Measurements from ENCODE around the gene LPIN2. TPM values are rescaled to one million over a fixed set of nuclear protein-coding genes. Genes with fewer than 3 reads are reported as not detected.

LPIN2 gene
- total and polyA plus RNA-seq, 2 of the 13 experiments (the other 11 are each of a cell fraction or from before 2014, with no cell fraction given), result 46.0 to 119 TPM

GRCh38 chr18:2984703-2985261 lies 28.2 kb downstream of the LPIN2 start (continued):
- TF ChIP-seq, protein P1, sequence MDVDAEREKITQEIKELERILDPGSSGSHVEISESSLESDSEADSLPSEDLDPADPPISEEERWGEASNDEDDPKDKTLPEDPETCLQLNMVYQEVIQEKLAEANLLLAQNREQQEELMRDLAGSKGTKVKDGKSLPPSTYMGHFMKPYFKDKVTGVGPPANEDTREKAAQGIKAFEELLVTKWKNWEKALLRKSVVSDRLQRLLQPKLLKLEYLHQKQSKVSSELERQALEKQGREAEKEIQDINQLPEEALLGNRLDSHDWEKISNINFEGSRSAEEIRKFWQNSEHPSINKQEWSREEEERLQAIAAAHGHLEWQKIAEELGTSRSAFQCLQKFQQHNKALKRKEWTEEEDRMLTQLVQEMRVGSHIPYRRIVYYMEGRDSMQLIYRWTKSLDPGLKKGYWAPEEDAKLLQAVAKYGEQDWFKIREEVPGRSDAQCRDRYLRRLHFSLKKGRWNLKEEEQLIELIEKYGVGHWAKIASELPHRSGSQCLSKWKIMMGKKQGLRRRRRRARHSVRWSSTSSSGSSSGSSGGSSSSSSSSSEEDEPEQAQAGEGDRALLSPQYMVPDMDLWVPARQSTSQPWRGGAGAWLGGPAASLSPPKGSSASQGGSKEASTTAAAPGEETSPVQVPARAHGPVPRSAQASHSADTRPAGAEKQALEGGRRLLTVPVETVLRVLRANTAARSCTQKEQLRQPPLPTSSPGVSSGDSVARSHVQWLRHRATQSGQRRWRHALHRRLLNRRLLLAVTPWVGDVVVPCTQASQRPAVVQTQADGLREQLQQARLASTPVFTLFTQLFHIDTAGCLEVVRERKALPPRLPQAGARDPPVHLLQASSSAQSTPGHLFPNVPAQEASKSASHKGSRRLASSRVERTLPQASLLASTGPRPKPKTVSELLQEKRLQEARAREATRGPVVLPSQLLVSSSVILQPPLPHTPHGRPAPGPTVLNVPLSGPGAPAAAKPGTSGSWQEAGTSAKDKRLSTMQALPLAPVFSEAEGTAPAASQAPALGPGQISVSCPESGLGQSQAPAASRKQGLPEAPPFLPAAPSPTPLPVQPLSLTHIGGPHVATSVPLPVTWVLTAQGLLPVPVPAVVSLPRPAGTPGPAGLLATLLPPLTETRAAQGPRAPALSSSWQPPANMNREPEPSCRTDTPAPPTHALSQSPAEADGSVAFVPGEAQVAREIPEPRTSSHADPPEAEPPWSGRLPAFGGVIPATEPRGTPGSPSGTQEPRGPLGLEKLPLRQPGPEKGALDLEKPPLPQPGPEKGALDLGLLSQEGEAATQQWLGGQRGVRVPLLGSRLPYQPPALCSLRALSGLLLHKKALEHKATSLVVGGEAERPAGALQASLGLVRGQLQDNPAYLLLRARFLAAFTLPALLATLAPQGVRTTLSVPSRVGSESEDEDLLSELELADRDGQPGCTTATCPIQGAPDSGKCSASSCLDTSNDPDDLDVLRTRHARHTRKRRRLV (CRISPR knock-in tag; IDR thresholded peaks at IDR 0.05), result no peak
- TF ChIP-seq SATB2 (CRISPR knock-in tag; IDR thresholded peaks at IDR 0.05) (no peak), MTF1 (CRISPR knock-in tag; IDR thresholded peaks at IDR 0.05) (no peak), ZNF350 (CRISPR knock-in tag; IDR thresholded peaks at IDR 0.05; ENCODE audit: borderline replicate concordance, low read depth) (peak; percentile 66; the same call in 1 of the 2 replicates), JDP2 (CRISPR knock-in tag; IDR thresholded peaks at IDR 0.05; ENCODE audit: borderline replicate concordance) (no peak), GATA4 (IDR thresholded peaks at IDR 0.05; ENCODE audit: borderline replicate concordance, low read depth) (peak; percentile 63; the same call in 1 of the 2 replicates), STAT5B (CRISPR knock-in tag; IDR thresholded peaks at IDR 0.05) (no peak), MAZ (IDR thresholded peaks at IDR 0.05; ENCODE audit: borderline replicate concordance, low read depth, low read length) (no peak), MAZ (CRISPR knock-in tag; IDR thresholded peaks at IDR 0.05; ENCODE audit: low read depth) (no peak), ZFP41 (CRISPR knock-in tag; IDR thresholded peaks at IDR 0.05; ENCODE audit: borderline replicate concordance) (no peak), FOXO1 (CRISPR knock-in tag; IDR thresholded peaks at IDR 0.05) (peak; percentile 92), SOX6 (IDR thresholded peaks at IDR 0.05) (no peak), SOX6 (CRISPR knock-in tag; IDR thresholded peaks at IDR 0.05) (peak; percentile 99), MXD3 (CRISPR knock-in tag; IDR thresholded peaks at IDR 0.05) (no peak; the same call in 1 of the 2 replicates), CEBPB (IDR thresholded peaks at IDR 0.05; ENCODE audit: borderline replicate concordance, low read depth, low read length) (peak; percentile 90), RFX1 (IDR thresholded peaks at IDR 0.05) (no peak), TBP (CRISPR knock-in tag; IDR thresholded peaks at IDR 0.05) (no peak), ZSCAN20 (CRISPR knock-in tag; IDR thresholded peaks at IDR 0.05; ENCODE audit: borderline replicate concordance) (no peak), ZNF567 (CRISPR knock-in tag; IDR thresholded peaks at IDR 0.05; ENCODE audit: borderline replicate concordance) (no peak)
- TF ChIP-seq, protein P2, sequence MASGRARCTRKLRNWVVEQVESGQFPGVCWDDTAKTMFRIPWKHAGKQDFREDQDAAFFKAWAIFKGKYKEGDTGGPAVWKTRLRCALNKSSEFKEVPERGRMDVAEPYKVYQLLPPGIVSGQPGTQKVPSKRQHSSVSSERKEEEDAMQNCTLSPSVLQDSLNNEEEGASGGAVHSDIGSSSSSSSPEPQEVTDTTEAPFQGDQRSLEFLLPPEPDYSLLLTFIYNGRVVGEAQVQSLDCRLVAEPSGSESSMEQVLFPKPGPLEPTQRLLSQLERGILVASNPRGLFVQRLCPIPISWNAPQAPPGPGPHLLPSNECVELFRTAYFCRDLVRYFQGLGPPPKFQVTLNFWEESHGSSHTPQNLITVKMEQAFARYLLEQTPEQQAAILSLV (CRISPR knock-in tag; IDR thresholded peaks at IDR 0.05; ENCODE audit: borderline replicate concordance), result peak; percentile 53; the same call in 1 of the 2 replicates
- TF ChIP-seq, protein P3, sequence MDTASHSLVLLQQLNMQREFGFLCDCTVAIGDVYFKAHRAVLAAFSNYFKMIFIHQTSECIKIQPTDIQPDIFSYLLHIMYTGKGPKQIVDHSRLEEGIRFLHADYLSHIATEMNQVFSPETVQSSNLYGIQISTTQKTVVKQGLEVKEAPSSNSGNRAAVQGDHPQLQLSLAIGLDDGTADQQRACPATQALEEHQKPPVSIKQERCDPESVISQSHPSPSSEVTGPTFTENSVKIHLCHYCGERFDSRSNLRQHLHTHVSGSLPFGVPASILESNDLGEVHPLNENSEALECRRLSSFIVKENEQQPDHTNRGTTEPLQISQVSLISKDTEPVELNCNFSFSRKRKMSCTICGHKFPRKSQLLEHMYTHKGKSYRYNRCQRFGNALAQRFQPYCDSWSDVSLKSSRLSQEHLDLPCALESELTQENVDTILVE (CRISPR knock-in tag; IDR thresholded peaks at IDR 0.05), result peak; percentile 80
- TF ChIP-seq, protein P4, sequence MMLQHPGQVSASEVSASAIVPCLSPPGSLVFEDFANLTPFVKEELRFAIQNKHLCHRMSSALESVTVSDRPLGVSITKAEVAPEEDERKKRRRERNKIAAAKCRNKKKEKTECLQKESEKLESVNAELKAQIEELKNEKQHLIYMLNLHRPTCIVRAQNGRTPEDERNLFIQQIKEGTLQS (CRISPR knock-in tag; IDR thresholded peaks at IDR 0.05), result peak; percentile 90
- TF ChIP-seq, protein P5, sequence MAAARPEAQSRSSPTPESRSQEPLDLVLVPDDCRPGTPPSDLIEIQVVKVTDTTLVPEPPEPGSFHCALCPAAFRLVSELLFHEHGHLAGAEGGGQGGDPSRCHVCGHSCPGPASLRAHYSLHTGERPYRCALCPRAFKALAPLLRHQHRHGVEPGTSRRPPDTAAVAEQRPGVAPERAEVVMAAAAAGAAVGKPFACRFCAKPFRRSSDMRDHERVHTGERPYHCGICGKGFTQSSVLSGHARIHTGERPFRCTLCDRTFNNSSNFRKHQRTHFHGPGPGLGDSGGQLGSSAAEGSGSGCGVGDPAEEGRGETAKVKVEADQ (CRISPR knock-in tag; IDR thresholded peaks at IDR 0.05; ENCODE audit: borderline replicate concordance), result no peak

All from HepG2 (cell line).